NCI-H460 (cell line): Measurements from ENCODE around the gene NUDT21. TPM values are rescaled to one million over a fixed set of nuclear protein-coding genes. Genes with fewer than 3 reads are reported as not detected.

Experiments
- DNase-seq: peaks from one replicate; pipeline ENCODE4 v3.0.0-alpha.2; 2016; ENCODE audit warnings: low read depth; ENCODE audit errors: extremely low read depth
- total RNA-seq: library from RNA; depleted of rRNA; stranded (reverse); fragments of >200 nt; shearing (Covaris generic); gene quantifications from 2 replicates; pipeline ENCODE4 v1.2.3, GENCODE V29; 2014

NUDT21 gene
- total RNA-seq, 1 experiment from 2014 or later = 140 TPM

DNA sequence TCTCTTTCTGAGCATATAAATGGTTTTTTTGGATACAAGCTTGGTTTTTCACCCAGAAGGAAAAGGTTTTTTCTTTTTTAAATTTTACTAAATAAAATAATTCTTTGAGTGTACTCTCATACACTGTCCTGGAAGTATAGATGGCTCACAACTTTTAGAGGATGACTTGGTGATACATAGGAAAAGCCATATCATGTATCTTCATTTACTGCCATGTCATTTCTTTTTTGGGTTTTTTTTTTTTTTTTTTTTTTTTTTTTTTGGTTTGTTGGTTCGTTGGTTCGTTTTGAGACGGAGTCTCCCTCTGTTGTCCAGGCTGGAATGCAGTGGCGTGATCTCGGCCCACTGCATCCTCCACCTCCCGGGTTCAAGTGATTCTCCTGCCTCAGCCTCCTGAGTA is 12.0 kb upstream of the NUDT21 start:
- no peak for DNase-seq

GRCh38 chr16:56462064-56462796 is 11.1 kb upstream of the NUDT21 start:
- DNase-seq = no peak

DNA sequence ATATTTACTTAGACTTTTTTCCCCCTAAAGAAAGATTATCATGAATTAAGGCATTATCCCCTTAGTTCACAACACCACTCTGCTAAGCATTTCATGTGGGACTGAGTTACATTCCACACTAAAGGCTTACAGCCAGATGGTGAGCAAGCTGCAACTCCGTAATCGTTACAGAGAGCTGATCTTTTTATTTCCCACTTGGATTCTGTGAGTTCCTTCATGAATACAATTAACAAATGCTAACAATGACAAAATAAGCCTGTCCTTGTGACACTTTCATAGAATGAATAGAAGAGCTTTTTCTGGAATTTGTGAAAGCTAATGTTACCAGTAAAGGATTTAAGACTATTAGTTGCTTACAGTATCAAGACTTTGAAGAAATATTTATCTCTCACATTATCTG is 9.0 kb upstream of the NUDT21 start:
- no peak for DNase-seq

DNA sequence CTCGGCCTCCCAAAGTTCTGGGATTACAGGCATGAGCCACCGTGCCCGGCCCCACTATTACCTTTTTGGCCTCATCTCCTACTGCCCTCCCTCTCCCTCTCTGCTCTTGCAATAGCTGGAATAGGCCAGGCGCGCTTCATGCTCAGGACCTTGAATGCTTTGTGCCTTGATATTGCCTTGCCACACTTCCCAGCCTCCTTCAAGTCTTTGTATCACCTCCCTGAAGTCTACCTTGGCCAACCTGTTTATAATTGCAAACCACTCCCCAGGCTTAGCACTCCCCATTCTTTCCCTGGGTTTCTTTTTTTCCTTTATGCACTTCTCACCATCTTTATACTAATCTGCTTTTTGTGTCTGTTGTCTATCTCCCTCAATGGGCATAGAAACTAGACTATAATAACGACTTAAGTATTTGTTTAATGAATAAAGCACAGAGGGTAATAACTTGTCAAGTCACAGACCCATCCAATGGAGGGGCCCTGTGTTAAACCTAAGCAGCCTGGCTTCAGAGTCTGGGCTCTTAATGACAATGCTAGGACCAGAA is 6.9 kb upstream of the NUDT21 start:
- DNase-seq = no peak

DNA sequence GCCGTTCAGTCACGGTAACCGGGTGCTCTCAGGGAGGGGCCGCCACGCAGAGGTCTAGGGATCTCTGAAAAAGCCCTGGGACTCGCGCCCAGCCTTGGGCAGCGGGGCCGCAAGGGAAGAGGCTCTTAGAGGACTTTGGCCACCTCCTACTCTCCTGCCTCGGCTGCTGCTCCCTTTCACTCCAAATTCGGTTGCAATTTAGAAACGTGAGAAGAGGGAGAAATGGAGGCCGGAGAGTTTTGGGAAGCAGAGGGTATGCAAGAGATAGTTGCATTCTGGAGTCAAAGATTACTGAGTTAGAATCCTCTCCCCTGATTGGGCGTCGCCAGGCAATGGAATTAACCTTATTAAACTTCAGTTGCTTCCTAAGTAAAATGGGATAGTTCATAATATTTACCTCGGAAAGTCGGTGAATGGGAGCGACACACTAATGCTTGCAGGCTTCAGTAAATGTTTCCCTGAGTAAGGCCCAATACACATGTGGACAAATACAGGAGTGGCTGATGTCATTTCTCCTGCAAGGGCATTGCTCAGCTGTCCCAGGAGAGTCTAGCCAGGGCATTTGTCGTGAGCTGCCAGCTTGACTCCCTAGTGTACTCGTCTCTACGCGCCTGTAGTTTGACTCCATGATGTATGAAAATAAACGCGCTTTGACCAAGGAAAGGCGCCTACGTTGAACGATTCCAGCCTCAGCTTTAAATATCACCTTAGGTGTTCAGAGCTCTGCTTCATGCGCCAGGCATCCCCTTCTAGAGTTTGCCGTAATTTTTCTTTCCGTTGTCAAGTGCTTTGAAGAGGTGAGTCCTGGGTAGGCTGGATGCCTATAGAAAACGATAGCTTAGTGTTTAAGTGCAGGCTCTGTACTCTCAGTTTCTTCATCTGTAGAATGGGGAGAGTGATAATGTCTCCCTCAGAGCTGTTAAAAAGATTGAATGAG is 889 bp upstream of the NUDT21 start:
- peak; percentile 30 for DNase-seq

- DNase-seq = no peak
These were observed 702 bp downstream of the NUDT21 start for GRCh38 chr16:56450275-56450985.

- DNase-seq = no peak
These were observed 3.1 kb downstream of the NUDT21 start for GRCh38 chr16:56448005-56448404.

- no peak for DNase-seq
These were observed 3.8 kb downstream of the NUDT21 start for GRCh38 chr16:56447286-56447685.

GRCh38 chr16:56438038-56438437 is 13.1 kb downstream of the NUDT21 start:
- no peak for DNase-seq

GRCh38 chr16:56436258-56436657 is 14.9 kb downstream of the NUDT21 start:
- no peak for DNase-seq

- no peak for DNase-seq
These were observed 23.0 kb downstream of the NUDT21 start for GRCh38 chr16:56428091-56428490.

- no peak for DNase-seq
These were observed 24.5 kb downstream of the NUDT21 start for GRCh38 chr16:56426585-56426984.

DNA sequence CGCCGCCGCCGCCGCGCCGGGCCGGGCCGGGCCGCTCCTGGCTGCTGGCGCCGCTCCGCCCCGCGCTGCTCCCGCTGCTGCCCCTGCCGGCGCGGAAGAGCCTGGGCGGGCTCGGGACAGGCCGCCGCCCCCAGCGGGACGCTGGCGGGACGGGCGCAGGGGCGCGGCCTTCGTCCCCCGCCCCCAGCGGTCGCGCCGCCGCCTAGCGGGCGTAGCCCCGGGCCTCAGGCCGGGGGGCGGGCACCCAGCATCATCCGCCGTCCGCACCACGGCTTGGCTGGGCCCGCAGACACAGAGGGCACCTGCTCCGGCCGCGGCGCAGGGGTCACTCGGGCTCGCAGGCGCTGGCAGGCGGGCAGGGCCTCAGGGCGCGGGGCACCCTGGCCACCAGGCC is 25.7 kb downstream of the NUDT21 start, which contains the start of gene AMFR:
TSS of gene AMFR (minus strand) at position 107 of the 394 bp plus-strand sequence. CDS start 218 bp downstream, outside the sequence.
- DNase-seq = peak; percentile 84

GRCh38 chr16:56424791-56425438 is 26.2 kb downstream of the NUDT21 start:
- no peak for DNase-seq

DNA sequence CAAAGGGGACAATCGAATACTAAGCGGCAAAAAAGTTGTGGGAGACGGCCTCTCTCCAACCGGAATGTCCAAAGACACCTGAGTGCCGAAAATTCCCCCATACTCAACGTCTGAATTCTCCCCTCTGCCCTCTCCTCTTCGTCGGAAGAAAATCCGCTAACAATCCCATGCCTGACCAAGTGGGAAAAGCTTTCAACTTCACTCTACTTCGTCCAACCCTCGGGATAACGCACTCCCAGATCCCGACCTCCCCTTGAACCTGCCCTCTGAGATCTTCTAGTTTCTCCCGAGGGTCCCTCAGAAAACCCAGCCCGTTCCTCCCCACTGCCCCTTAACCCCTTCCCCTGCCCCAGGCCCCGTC is 26.7 kb downstream of the NUDT21 start:
- DNase-seq = no peak

- DNase-seq = no peak
These were observed 27.3 kb downstream of the NUDT21 start for GRCh38 chr16:56423584-56424403.

DNA sequence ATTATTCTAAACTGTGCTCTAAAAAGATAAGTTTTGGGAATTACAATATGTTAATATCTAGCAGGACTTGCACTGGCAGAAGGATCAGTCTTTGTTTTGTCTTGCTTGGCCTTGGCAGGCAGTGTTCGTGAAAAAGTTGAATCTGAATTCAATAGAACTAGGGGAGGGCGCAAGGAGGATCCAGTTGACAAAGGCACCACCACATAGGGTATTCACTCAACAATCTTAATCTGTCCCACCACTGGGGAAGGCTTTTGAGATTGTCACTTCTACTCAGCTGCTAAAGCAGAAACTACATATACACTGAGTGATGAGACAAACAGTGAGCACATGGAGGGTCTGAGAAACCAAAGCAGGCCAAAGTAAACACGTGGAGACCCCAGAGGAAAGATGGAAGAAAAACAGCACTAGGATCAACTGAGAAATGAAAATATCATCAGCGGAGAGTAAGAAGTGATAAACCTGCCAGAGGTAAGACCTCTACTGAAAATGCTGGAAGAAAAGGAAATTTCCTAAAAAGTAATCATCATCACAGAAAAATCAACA is 28.2 kb downstream of the NUDT21 start:
- no peak for DNase-seq

GRCh38 chr16:56421976-56422669 is 29.0 kb downstream of the NUDT21 start:
- DNase-seq = no peak

GRCh38 chr16:56421313-56421712 is 29.8 kb downstream of the NUDT21 start:
- DNase-seq = no peak
